Neural progenitor cell (in vitro differentiated cells): ENCODE measurements around the gene SMPD3. TPM values are rescaled to one million over a fixed set of nuclear protein-coding genes. Genes with fewer than 3 reads are reported as not detected.

Experiments used
- DNase-seq: peaks from one replicate; pipeline ENCODE4 v3.0.0-alpha.2; 2016; ENCODE audit warnings: low spot score
- H2AFZ ChIP-seq: fragments of 200-600 bp; sonication (generic); replicated peaks from 2 replicates; pipeline ENCODE4 v1.6.1; 2016; ENCODE audit warnings: antibody characterized with exemption
- H3F3A ChIP-seq: fragments of 200-600 bp; sonication (generic); 2 replicates; pipeline ENCODE4 v1.6.1; 2016; ENCODE audit warnings: antibody characterized with exemption, low read depth
- H3K27ac ChIP-seq: fragments of 200-600 bp; sonication (generic); 2 replicates; pipeline ENCODE4 v1.5.1; 2016; ENCODE audit warnings: mild to moderate bottlenecking
- H3K27me3 ChIP-seq: fragments of 200-600 bp; sonication (generic); 2 replicates; pipeline ENCODE4 v1.6.1; 2016; ENCODE audit warnings: mild to moderate bottlenecking, moderate library complexity
- H3K36me3 ChIP-seq: fragments of 200-600 bp; sonication (generic); 2 replicates; pipeline ENCODE4 v1.5.1; 2016
- H3K4me1 ChIP-seq: fragments of 200-600 bp; sonication (generic); 2 replicates; pipeline ENCODE4 v1.6.1; 2016; ENCODE audit warnings: mixed run types
- H3K4me2 ChIP-seq: fragments of 200-600 bp; sonication (generic); 2 replicates; pipeline ENCODE4 v1.6.1; 2016
- H3K4me3 ChIP-seq: fragments of 200-600 bp; sonication (generic); 2 replicates; pipeline ENCODE4 v1.5.1; 2016
- H3K79me2 ChIP-seq: fragments of 200-600 bp; sonication (generic); 2 replicates; pipeline ENCODE4 v1.6.1; 2016; ENCODE audit warnings: low read depth
- H3K9ac ChIP-seq: fragments of 200-600 bp; sonication (generic); 2 replicates; pipeline ENCODE4 v1.6.1; 2016
- H3K9me3 ChIP-seq: fragments of 200-600 bp; sonication (generic); 2 replicates; pipeline ENCODE4 v1.5.1; 2016; ENCODE audit warnings: low read depth
- H4K20me1 ChIP-seq: fragments of 200-600 bp; sonication (generic); 2 replicates; pipeline ENCODE4 v1.6.1; 2016; ENCODE audit warnings: low read depth
- H3K27ac Mint-ChIP-seq: 3 replicates; pipeline ENCODE4 v1.8.0; 2021; ENCODE audit warnings: mixed read lengths
- H3K27me3 Mint-ChIP-seq: 2 replicates; pipeline ENCODE4 v1.8.0; 2022; ENCODE audit warnings: low read depth, mild to moderate bottlenecking, inconsistent platforms, moderate library complexity, mixed read lengths; ENCODE audit not compliant: insufficient read depth
- H3K36me3 Mint-ChIP-seq: 3 replicates; pipeline ENCODE4 v1.8.0; 2021; ENCODE audit warnings: mixed read lengths
- H3K4me1 Mint-ChIP-seq: 3 replicates; pipeline ENCODE4 v1.8.0; 2021; ENCODE audit warnings: mixed read lengths
- H3K4me3 Mint-ChIP-seq: 3 replicates; pipeline ENCODE4 v1.8.0; 2021; ENCODE audit warnings: mild to moderate bottlenecking, moderate library complexity, mixed read lengths
- H3K9me3 Mint-ChIP-seq: 3 replicates; pipeline ENCODE4 v1.8.0; 2020; ENCODE audit warnings: mixed read lengths
- CTCF ChIP-seq: fragments of 200-600 bp; sonication (generic); IDR thresholded peaks from 2 replicates; pipeline ENCODE4 v1.5.1; 2017; ENCODE audit warnings: antibody characterized with exemption, mild to moderate bottlenecking
- EZH2 ChIP-seq: fragments of 200-600 bp; sonication (generic); IDR thresholded peaks from 2 replicates; pipeline ENCODE4 v1.6.1; 2017; ENCODE audit warnings: antibody characterized with exemption, mild to moderate bottlenecking, moderate library complexity
- EZH2phosphoT487 ChIP-seq: fragments of 200-600 bp; sonication (generic); IDR thresholded peaks from 2 replicates; pipeline ENCODE4 v1.6.1; 2017; ENCODE audit warnings: antibody characterized with exemption
- total RNA-seq: library from RNA; depleted of rRNA; stranded (reverse); fragments of >200 nt; gene quantifications from 2 replicates; pipeline ENCODE4 v1.2.3, GENCODE V29; 2015; ENCODE audit warnings: low replicate concordance

Gene SMPD3
- total RNA-seq, 1 donor from 2014 or later, result not detected

GRCh38 chr16:68353366-68353765 is 94.9 kb downstream of the SMPD3 start:
- DNase-seq, result no peak
- H3K27ac ChIP-seq, result no peak overlapping the region
- H3F3A ChIP-seq, result no peaks in the 10 kb centered on the region
- H3K9me3 ChIP-seq, result no peaks in the 10 kb centered on the region
- H3K79me2 ChIP-seq, result no peaks in the 10 kb centered on the region
- H3K36me3 ChIP-seq, result no peaks in the 10 kb centered on the region
- TF ChIP-seq CTCF, result no peak
- TF ChIP-seq EZH2phosphoT487, result no peak
- no peak for TF ChIP-seq EZH2
- peaks cover 11% of the 10 kb centered on the region for H3K36me3 Mint-ChIP-seq
- no peak overlapping the region for H3K4me3 Mint-ChIP-seq
- no peak overlapping the region for H3K4me2 ChIP-seq
- peaks cover 4% of the 10 kb centered on the region for H3K27me3 Mint-ChIP-seq
- H3K9ac ChIP-seq, result no peak overlapping the region
- no peaks in the 10 kb centered on the region for H3K4me1 Mint-ChIP-seq
- no peaks in the 10 kb centered on the region for H3K9me3 Mint-ChIP-seq
- no peaks in the 10 kb centered on the region for H3K27me3 ChIP-seq
- no peak overlapping the region for H2AFZ ChIP-seq
- H3K4me3 ChIP-seq, result no peak overlapping the region
- no peak overlapping the region for H3K27ac Mint-ChIP-seq
- H3K4me1 ChIP-seq, result no peaks in the 10 kb centered on the region
- no peaks in the 10 kb centered on the region for H4K20me1 ChIP-seq

GRCh38 chr16:68351991-68352431 is 96.3 kb downstream of the SMPD3 start:
- TF ChIP-seq EZH2, result no peak
- no peaks in the 10 kb centered on the region for H3K4me1 ChIP-seq
- H2AFZ ChIP-seq, result no peak overlapping the region
- Mint-ChIP-seq H3K27ac (no peak overlapping the region), H3K4me3 (no peak overlapping the region), H3K4me1 (peaks cover 10% of the 10 kb centered on the region), H3K27me3 (peaks cover 4% of the 10 kb centered on the region), H3K9me3 (no peaks in the 10 kb centered on the region), H3K36me3 (peaks cover 17% of the 10 kb centered on the region)
- H3K27ac ChIP-seq, result no peak overlapping the region
- H3F3A ChIP-seq, result no peaks in the 10 kb centered on the region
- H3K36me3 ChIP-seq, result no peaks in the 10 kb centered on the region
- no peak for DNase-seq
- H3K9ac ChIP-seq, result no peak overlapping the region
- H3K27me3 ChIP-seq, result no peaks in the 10 kb centered on the region
- H4K20me1 ChIP-seq, result no peaks in the 10 kb centered on the region
- no peak overlapping the region for H3K4me2 ChIP-seq
- no peaks in the 10 kb centered on the region for H3K79me2 ChIP-seq
- no peak overlapping the region for H3K4me3 ChIP-seq
- no peaks in the 10 kb centered on the region for H3K9me3 ChIP-seq

- H3K27ac ChIP-seq, result no peak overlapping the region
- H3F3A ChIP-seq, result no peaks in the 10 kb centered on the region
- H3K27ac Mint-ChIP-seq, result no peak overlapping the region
- H3K79me2 ChIP-seq, result no peaks in the 10 kb centered on the region
- TF ChIP-seq EZH2 (no peak), EZH2phosphoT487 (no peak), CTCF (no peak)
- no peak overlapping the region for H2AFZ ChIP-seq
- no peak overlapping the region for H3K4me3 ChIP-seq
- H3K9ac ChIP-seq, result no peak overlapping the region
- H3K27me3 ChIP-seq, result no peaks in the 10 kb centered on the region
- H3K27me3 Mint-ChIP-seq, result peaks cover 4% of the 10 kb centered on the region
- H3K4me2 ChIP-seq, result no peak overlapping the region
- peaks cover 15% of the 10 kb centered on the region for H3K4me1 Mint-ChIP-seq
- H3K36me3 ChIP-seq, result no peaks in the 10 kb centered on the region
- no peak for DNase-seq
- H4K20me1 ChIP-seq, result no peaks in the 10 kb centered on the region
- no peaks in the 10 kb centered on the region for H3K9me3 ChIP-seq
- no peaks in the 10 kb centered on the region for H3K9me3 Mint-ChIP-seq
- peaks cover 21% of the 10 kb centered on the region for H3K36me3 Mint-ChIP-seq
- no peaks in the 10 kb centered on the region for H3K4me1 ChIP-seq
- no peak overlapping the region for H3K4me3 Mint-ChIP-seq
Measured at GRCh38 chr16:68351463-68351862, 96.8 kb downstream of the SMPD3 start.

- Histone ChIP-seq H2AFZ (no peak overlapping the region), H3K9me3 (no peaks in the 10 kb centered on the region), H3K79me2 (no peaks in the 10 kb centered on the region), H3K4me3 (no peak overlapping the region), H3K27ac (no peak overlapping the region), H4K20me1 (no peaks in the 10 kb centered on the region), H3K4me2 (no peak overlapping the region), H3K4me1 (no peaks in the 10 kb centered on the region), H3K27me3 (no peaks in the 10 kb centered on the region), H3F3A (no peaks in the 10 kb centered on the region), H3K9ac (no peak overlapping the region), H3K36me3 (no peaks in the 10 kb centered on the region)
- DNase-seq, result no peak
- TF ChIP-seq EZH2phosphoT487 (no peak), EZH2 (no peak), CTCF (no peak)
- Mint-ChIP-seq H3K4me1 (peaks cover 18% of the 10 kb centered on the region), H3K4me3 (no peak overlapping the region), H3K36me3 (peaks cover 22% of the 10 kb centered on the region), H3K27ac (no peak overlapping the region), H3K9me3 (no peaks in the 10 kb centered on the region), H3K27me3 (peaks cover 4% of the 10 kb centered on the region)
Measured at GRCh38 chr16:68350813-68351350, 97.4 kb downstream of the SMPD3 start.
